Stomach (tissue), 4 donors: ENCODE results near the gene OR6F1.

ENCODE experiments used
- CTCF ChIP-seq, 7 experiments: fragments of 450-650 bp in 4 of 7; fragments of 200-600 bp in 3 of 7; sonication (generic) in 3 of 7; IDR thresholded peaks; one replicate each; pipeline ENCODE4 v1.5.1; 2016 to 2019; ENCODE audit warnings: antibody characterized with exemption in 7 of 7, control low read depth in 2 of 7, mild to moderate bottlenecking in 1 of 7
- POLR2A ChIP-seq, 4 donors: fragments of 450-650 bp; IDR thresholded peaks; one replicate each; pipeline ENCODE4 v1.6.1; 2016; ENCODE audit warnings: antibody characterized with exemption in 4 of 4, control low read depth in 2 of 4, mild to moderate bottlenecking in 1 of 4, moderate library complexity in 1 of 4
- POLR2AphosphoS5 ChIP-seq, 3 donors: sonication (generic); formaldehyde crosslinking; IDR thresholded peaks; one replicate each; pipeline ENCODE4 v1.6.1; 2016; ENCODE audit warnings: antibody characterized with exemption in 3 of 3

GRCh38 chr1:247747616-247748015 is 31.2 kb upstream of the OR6F1 start:
- TF ChIP-seq CTCF (IDR thresholded peaks at IDR 0.05), result no peak
- no peak for TF ChIP-seq POLR2A (IDR thresholded peaks at IDR 0.05)
- TF ChIP-seq POLR2AphosphoS5 (IDR thresholded peaks at IDR 0.05), result no peak
